Activated CD8-positive, alpha-beta T cell treated with anti-CD3 and anti-CD28 coated beads, Interleukin-2, amount 10 ng/mL, durations not matched to agents 7 days and 5 days (primary cell): Measurements from ENCODE around the gene EHD1. TPM values are rescaled to one million over a fixed set of nuclear protein-coding genes. Genes with fewer than 3 reads are reported as not detected.

Experiments used
- ATAC-seq: fragments of 150-1000 bp; cut with Tn5 transposase; one replicate; pipeline ENCODE4 v1.10.0; 2021; ENCODE audit warnings: moderate library complexity
- CTCF ChIA-PET: fragments of 350-600 bp; sonication (Branson Sonifier 250); formaldehyde crosslinking; loops from one replicate; lab custom pipeline; 2021; ENCODE audit warnings: antibody characterized with exemption; lab: Charles Lee
- POLR2A ChIA-PET: fragments of 350-600 bp; sonication (Branson Sonifier 250); formaldehyde crosslinking; loops from one replicate; lab custom pipeline; 2021; ENCODE audit warnings: antibody characterized with exemption; lab: Charles Lee
- DNase-seq: peaks from one replicate; pipeline ENCODE4 v3.0.0-alpha.2; 2020
- H3K27ac Mint-ChIP-seq: one replicate; pipeline ENCODE4 v1.8.0; 2021; ENCODE audit warnings: mild to moderate bottlenecking, mixed read lengths
- H3K27me3 Mint-ChIP-seq: one replicate; pipeline ENCODE4 v1.8.0; 2021; ENCODE audit warnings: low read depth, mixed read lengths
- H3K36me3 Mint-ChIP-seq: one replicate; pipeline ENCODE4 v1.8.0; 2021; ENCODE audit warnings: low read depth, mixed read lengths
- H3K4me1 Mint-ChIP-seq: one replicate; pipeline ENCODE4 v1.8.0; 2021; ENCODE audit warnings: low read depth, mixed read lengths
- H3K4me3 Mint-ChIP-seq: one replicate; pipeline ENCODE4 v1.8.0; 2021; ENCODE audit warnings: mild to moderate bottlenecking, mixed read lengths
- H3K9me3 Mint-ChIP-seq: one replicate; pipeline ENCODE4 v1.8.0; 2022; ENCODE audit warnings: mixed read lengths; ENCODE audit not compliant: insufficient read depth
- total RNA-seq, 2 experiments: library from RNA; stranded (reverse); gene quantifications; one replicate each; pipeline ENCODE4 v1.2.3, GENCODE V29; 2021

The EHD1 gene
- total RNA-seq = 100 to 1,000 TPM; 145 to 150 TPM

DNA sequence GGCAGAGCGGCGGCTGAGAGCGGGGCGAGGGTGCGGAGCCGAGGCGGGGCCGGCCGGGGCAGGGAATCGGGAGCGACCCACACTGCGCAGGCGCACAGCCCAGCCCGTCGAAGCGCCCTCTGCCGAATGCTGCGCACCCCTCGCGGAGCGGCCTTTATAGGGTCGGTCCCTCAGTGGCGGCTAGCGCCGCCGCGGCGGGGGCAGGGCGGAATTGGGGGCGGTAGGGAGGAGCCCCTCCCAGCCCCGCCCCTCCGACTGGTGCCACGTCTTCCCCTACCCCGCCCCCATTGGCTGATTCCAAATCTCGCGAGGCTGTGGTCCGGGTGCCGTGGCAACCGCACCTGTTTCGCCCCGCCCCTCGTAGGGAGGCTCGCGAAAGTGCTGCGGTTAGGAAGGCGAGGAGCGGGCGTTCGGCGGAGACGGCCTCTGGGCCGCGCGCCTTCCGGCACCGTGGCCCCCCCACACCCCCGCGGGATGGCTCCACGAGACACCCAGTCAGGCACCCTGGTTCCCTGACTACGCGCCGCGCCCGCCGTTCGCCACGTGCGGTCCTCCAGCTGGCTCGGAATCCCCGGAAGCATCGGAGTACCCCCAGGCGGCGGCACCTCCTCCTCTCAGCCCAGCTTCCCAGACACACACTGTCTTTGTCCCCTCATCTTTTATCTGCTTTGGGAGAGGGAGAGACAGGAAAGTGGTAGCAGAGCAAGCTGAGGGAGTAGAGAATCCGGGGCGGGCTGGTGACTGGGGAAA, at the start of gene EHD1:
TSS of gene EHD1 (minus strand) at position 128 of the 750 bp plus-strand sequence. CDS start 157 bp downstream, outside the sequence.
- CTCF ChIA-PET = interaction anchor here (0.7 to 15.0 kb wide), 8 partner anchors 10 to 239 kb away, joined by 3 to 306 read pairs (median 13); partner anchors contain the start of genes ARL2, CDC42BPG and ZNHIT2
- H3K36me3 Mint-ChIP-seq = peaks cover 41% of the 10 kb centered on the region
- no peaks in the 10 kb centered on the region for H3K9me3 Mint-ChIP-seq

DNA sequence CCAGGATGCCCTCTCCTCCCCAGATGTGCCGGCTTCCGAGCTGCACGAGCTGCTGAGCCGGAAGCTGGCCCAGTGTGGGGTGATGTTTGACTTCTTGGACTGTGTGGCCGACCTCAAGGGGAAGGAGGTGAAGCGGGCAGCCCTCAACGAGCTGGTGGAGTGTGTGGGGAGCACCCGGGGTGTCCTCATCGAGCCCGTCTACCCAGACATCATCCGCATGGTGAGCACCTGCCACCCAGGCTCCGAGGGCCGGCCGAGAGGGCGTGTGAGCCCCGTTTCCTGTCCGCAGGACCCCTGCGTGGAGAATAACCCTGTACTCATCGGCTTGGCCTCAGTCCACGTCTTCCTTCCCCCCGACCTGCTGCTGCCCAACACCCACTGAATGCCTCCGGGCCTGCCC, 48.3 kb upstream of the EHD1 start:
- ChIA-PET POLR2A (interaction anchor here (0.6 kb wide), 1 partner anchor 9 kb away, joined by 3 read pairs; no protein-coding TSS in a partner anchor), CTCF (interaction anchor here (1.5 to 1.6 kb wide), 2 partner anchors 9 to 16 kb away, joined by 3 to 5 read pairs; no protein-coding TSS in a partner anchor)
- peaks cover 13% of the 10 kb centered on the region for H3K36me3 Mint-ChIP-seq
- no peak for ATAC-seq
- H3K4me1 Mint-ChIP-seq = peaks cover 17% of the 10 kb centered on the region
- no peaks in the 10 kb centered on the region for H3K9me3 Mint-ChIP-seq
- H3K4me3 Mint-ChIP-seq = no peak overlapping the region
- H3K27ac Mint-ChIP-seq = no peak overlapping the region
- no peaks in the 10 kb centered on the region for H3K27me3 Mint-ChIP-seq
- no peak for DNase-seq

More for the DNA sequence above, at the start of gene EHD1:
- DNase-seq = peak; percentile 100
- Mint-ChIP-seq H3K27me3 (no peaks in the 10 kb centered on the region), H3K4me1 (peaks cover 62% of the 10 kb centered on the region), H3K4me3 (peak within 1 kb of the TSS; percentile 98), H3K27ac (peak within 1 kb of the TSS; percentile 92)
- POLR2A ChIA-PET = interaction anchor here (0.6 to 14.9 kb wide), 7 partner anchors 9 to 256 kb away, joined by 3 to 469 read pairs (median 4); partner anchors contain the start of genes CDC42BPG and ZNHIT2
- ATAC-seq = peak; percentile 81

DNA sequence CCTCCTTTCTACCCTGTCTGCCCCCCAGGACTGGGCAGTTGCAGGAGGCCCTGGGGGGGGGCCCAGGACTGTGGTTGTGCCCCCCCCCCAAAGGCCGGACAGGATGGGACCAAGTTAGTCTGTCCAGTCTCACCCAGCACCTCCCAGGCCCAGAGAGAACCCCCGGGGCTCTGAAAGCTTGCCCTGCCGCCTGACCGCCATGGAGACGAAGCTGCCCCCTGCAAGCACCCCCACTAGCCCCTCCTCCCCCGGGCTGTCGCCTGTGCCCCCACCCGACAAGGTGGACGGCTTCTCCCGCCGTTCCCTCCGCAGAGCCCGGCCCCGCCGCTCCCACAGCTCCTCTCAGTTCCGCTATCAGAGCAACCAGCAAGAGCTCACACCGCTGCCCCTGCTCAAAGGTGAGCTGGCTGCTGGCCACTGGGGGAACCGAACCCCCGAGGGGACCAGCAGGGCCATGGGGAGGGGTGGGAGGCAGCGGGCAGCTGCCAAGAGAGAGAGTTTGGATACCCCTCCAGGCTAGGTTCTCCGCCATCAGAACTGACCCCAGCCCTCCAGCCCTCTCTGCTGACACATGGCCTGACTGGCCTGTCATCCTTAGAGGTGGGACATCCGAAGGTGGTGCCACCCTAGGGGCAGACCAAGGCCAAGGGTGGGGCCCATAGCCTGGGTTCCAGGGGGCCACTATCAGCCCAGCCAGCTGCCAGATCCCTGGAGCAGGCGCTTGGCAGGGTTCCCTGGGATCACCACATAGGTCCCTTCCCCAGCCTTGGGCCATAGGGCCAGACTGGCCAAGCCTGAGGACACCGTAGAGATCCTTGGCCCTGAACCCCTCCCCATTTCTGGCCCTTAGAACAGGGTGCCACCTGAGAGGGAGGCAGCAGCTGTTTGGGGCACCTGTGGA, 47.4 kb upstream of the EHD1 start:
- ChIA-PET POLR2A (no interaction called here), CTCF (interaction anchor here (1.4 to 2.2 kb wide), 3 partner anchors 8 to 88 kb away, joined by 3 to 14 read pairs (median 5); partner anchors contain the start of gene ARL2)
- Mint-ChIP-seq H3K4me1 (peaks cover 17% of the 10 kb centered on the region), H3K27ac (peak overlapping the region; percentile 76), H3K4me3 (peak overlapping the region; percentile 93), H3K36me3 (peaks cover 9% of the 10 kb centered on the region), H3K27me3 (no peaks in the 10 kb centered on the region), H3K9me3 (no peaks in the 10 kb centered on the region)
- DNase-seq (no peak), ATAC-seq (no peak)

DNA sequence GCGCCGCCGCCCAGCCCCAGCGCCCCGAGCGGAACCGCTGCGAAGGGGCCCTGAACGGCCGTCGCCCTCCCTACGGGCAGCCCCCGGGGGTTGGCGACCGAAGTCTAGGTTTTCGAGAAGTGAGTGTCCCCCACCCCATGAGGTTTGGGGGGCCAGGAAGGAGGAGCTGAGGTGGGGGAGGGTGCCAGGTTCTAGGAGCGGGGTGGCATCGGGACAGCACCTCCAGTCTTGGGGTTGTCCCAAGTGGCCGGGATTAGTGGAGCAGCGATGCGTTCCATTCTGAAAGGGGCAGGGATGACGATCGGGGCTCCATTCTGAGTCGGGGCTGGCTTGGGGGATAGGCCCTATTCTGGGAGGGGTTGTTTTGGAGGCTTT, 46.5 kb upstream of the EHD1 start:
- H3K27ac Mint-ChIP-seq = peak overlapping the region; percentile 76
- ChIA-PET POLR2A (interaction anchor here (0.8 to 1.1 kb wide), 3 partner anchors 9 to 65 kb away, joined by 3 to 4 read pairs (median 4); no protein-coding TSS in a partner anchor), CTCF (interaction anchor here (1.4 to 2.2 kb wide), 2 partner anchors 8 to 89 kb away, joined by 3 to 14 read pairs; partner anchors contain the start of gene ARL2)
- ATAC-seq (no peak), DNase-seq (peak; percentile 29)
- H3K36me3 Mint-ChIP-seq = peaks cover 4% of the 10 kb centered on the region
- H3K4me3 Mint-ChIP-seq = peak overlapping the region; percentile 93
- H3K9me3 Mint-ChIP-seq = no peaks in the 10 kb centered on the region
- no peaks in the 10 kb centered on the region for H3K27me3 Mint-ChIP-seq
- H3K4me1 Mint-ChIP-seq = peaks cover 17% of the 10 kb centered on the region

DNA sequence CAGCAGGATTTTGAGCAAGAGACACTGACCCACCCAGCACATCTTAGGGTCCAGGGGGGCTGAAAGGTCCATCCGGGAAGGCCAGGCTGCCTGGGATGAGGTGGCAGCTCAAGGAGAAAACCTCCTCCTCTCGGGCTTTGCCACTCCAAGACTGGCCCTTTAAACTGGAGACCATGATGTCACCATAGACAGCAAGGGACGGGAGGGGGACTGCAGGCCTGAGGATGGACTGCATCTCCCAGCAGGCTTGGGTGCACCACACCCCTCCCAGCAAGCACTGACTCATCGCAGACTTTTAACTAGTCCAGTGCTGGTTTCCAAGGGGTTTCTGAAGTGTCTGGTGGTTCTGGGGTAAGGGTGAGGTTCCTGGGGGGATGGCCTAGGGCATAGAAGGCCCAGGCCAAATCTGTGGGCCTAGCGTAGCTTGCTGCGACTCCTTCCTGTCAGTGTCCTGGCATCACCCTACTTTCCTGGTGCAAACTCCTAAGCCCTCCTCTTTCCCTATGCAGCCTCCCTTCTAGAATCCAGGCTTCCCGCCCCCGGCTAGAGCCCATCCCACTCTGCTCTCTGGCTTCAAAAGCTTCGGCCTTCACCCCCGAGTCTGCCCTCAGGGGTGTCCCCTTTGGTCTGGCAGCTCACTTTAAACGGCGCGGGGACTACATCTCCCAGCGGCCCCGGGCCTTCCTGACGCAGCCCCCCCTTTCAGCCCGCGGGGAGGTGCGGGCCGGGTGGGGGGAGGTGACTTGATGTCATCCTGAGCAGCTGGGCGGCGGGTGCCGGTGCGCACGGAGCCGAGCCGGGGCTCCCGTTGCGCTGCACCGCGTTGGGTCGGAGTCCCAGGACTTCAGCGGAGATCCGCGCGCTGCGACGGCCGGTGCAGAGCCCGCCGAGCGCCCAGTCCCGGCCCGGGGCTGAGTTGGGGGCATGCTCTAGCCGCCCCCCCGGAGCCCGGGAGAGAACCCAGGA, 45.8 kb upstream of the EHD1 start, which contains the start of gene PPP2R5B:
TSS of gene PPP2R5B (plus strand) at position 746 of the 966 bp plus-strand sequence. CDS start 1,046 bp downstream, outside the sequence.
- DNase-seq = peak; percentile 94
- H3K27ac Mint-ChIP-seq = peak within 1 kb of the TSS; percentile 98
- ChIA-PET CTCF (interaction anchor here (0.7 to 2.2 kb wide), 4 partner anchors 8 to 89 kb away, joined by 3 to 14 read pairs (median 4); partner anchors contain the start of genes ARL2, BATF2 and CDC42BPG), POLR2A (interaction anchor here (0.7 to 1.3 kb wide), 7 partner anchors 8 to 338 kb away, joined by 3 to 4 read pairs (median 4); partner anchors contain the start of genes ARL2 and POLA2)
- no peaks in the 10 kb centered on the region for H3K9me3 Mint-ChIP-seq
- peak within 1 kb of the TSS; percentile 93 for H3K4me3 Mint-ChIP-seq
- peaks cover 2% of the 10 kb centered on the region for H3K36me3 Mint-ChIP-seq
- ATAC-seq = peak; percentile 92
- H3K27me3 Mint-ChIP-seq = no peaks in the 10 kb centered on the region
- H3K4me1 Mint-ChIP-seq = peaks cover 17% of the 10 kb centered on the region

DNA sequence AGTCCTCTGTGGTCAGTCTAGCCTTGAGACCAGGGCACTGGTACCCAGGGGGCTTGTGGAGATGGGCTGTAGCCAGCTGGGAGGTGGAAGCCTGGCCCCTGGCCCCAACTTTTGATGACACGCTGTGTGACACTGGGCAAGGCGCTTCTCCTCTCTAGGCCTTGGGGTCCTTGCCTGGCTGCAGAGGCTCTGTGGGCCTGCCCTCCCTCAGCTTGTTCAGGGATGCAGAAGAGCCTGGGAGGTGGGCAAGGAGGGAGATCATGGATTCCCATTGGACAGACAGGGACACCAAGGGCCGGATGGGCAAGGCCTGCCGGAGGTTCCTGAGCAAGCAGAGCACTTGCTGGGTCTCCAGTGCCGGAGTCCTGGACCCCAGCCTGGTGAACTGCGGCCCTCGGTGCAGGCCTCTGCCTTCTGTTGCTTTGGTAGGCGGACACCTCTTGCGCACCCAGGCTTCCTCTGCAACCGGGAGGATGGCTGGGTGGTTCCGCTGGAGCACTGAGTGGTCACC, 44.8 kb upstream of the EHD1 start:
- Mint-ChIP-seq H3K27me3 (no peaks in the 10 kb centered on the region), H3K4me3 (no peak overlapping the region), H3K36me3 (peaks cover 2% of the 10 kb centered on the region), H3K4me1 (peaks cover 19% of the 10 kb centered on the region), H3K9me3 (no peaks in the 10 kb centered on the region), H3K27ac (no peak overlapping the region)
- no peak for DNase-seq
- CTCF ChIA-PET = interaction anchor here (1.5 to 2.2 kb wide), 2 partner anchors 73 to 90 kb away, joined by 5 to 14 read pairs; partner anchors contain the start of genes ARL2 and BATF2
- no peak for ATAC-seq
- POLR2A ChIA-PET = interaction anchor here (1.3 kb wide), 1 partner anchor 339 kb away, joined by 4 read pairs; the partner anchor contains the start of gene POLA2

DNA sequence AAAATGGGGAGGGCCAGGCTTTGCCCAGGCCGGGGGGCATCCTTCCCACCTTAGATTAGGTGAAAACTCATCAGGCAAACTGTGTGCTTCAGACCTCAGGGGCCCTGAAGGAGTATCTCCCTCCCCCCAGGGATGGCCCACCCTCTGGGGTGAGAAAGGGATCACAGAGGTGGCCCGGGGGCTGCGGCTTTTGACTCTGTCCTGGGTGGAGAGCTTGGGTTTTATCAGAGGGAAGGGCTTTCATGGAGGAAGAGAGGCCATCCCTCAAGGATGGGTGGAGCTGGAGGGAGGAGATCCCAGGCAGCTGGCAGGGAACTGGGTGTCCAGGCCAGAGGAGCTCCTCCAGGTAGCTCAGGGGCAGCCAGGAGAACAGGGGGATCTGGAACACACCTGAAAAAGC, 43.0 kb upstream of the EHD1 start:
- Mint-ChIP-seq H3K27ac (no peak overlapping the region), H3K4me1 (peaks cover 31% of the 10 kb centered on the region), H3K4me3 (no peak overlapping the region), H3K36me3 (no peaks in the 10 kb centered on the region), H3K9me3 (no peaks in the 10 kb centered on the region), H3K27me3 (no peaks in the 10 kb centered on the region)
- ChIA-PET CTCF (interaction anchor here (1.1 to 1.5 kb wide), 2 partner anchors 33 to 74 kb away, joined by 3 to 5 read pairs; no protein-coding TSS in a partner anchor), POLR2A (interaction anchor here (0.8 kb wide), 1 partner anchor 95 kb away, joined by 3 read pairs; no protein-coding TSS in a partner anchor)
- ATAC-seq (no peak), DNase-seq (no peak)

DNA sequence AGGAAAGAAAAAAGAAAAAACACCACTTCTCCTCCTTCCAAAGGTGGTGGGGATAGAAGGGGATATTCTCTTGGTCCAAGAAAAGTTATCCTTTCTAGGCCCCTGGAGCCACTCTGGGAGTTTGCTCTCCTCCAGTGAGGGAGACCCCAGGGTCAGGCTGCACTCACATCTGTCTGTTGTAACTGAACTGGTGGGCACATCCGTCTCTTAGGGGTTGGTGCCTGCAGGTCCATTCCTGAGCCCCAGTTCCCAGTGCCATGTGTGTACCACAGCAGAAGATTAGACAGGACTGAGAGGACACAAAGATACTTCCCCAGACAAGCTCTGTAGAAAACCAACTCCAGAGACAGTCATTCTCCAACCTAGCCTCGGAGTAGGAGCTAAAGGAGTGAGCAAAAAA, 41.7 kb upstream of the EHD1 start:
- Mint-ChIP-seq H3K27ac (no peak overlapping the region), H3K4me3 (no peak overlapping the region), H3K9me3 (no peaks in the 10 kb centered on the region), H3K27me3 (no peaks in the 10 kb centered on the region), H3K36me3 (no peaks in the 10 kb centered on the region), H3K4me1 (peaks cover 37% of the 10 kb centered on the region)
- POLR2A ChIA-PET = no interaction called here
- DNase-seq (no peak), ATAC-seq (no peak)
- CTCF ChIA-PET = no interaction called here

DNA sequence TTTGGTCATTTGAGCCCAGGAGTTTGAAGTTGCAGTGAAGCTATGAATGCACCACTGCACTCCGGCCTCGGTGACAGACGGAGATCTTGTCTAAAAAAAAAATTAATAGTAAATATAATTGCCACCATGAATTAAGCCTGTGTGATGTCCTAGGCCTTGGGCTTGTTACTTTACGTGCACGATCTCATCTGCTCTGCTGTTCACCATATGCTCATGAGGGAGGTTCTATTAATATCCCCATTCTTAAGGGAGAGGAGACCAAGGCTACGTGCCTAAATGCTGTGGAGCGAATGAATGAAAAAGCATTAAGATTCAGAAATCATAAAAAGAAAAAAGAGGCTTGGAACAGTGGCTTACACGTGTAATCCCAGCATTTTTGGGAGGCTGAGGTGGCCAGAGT, 41.2 kb upstream of the EHD1 start:
- ChIA-PET POLR2A (no interaction called here), CTCF (interaction anchor here (2.2 kb wide), 1 partner anchor 71 kb away, joined by 9 read pairs; no protein-coding TSS in a partner anchor)
- H3K27ac Mint-ChIP-seq = no peak overlapping the region
- no peaks in the 10 kb centered on the region for H3K27me3 Mint-ChIP-seq
- no peak overlapping the region for H3K4me3 Mint-ChIP-seq
- DNase-seq = no peak
- no peaks in the 10 kb centered on the region for H3K36me3 Mint-ChIP-seq
- ATAC-seq = no peak
- H3K4me1 Mint-ChIP-seq = peaks cover 35% of the 10 kb centered on the region
- no peaks in the 10 kb centered on the region for H3K9me3 Mint-ChIP-seq

DNA sequence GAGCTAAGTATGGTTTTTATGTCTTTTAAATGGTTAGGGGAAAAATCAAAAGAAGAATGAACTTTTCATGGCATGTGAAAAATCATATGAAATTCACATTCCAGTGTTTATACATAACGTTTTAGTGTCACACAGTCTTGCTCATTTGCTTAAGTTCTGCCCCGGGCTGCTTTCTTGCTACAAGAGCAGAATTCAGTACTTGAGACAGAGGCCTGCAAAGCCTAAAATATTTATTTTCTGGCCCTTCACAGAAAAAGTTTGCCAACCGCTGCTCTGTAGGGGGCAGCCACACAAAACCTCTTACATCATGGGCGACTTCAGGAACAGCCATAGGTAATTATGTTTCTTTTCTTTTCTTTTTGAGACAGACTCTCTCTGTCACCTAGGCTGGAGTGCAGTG, 39.6 kb upstream of the EHD1 start:
- Mint-ChIP-seq H3K9me3 (no peaks in the 10 kb centered on the region), H3K4me3 (peak overlapping the region; percentile 89), H3K4me1 (peaks cover 28% of the 10 kb centered on the region), H3K27ac (peak overlapping the region; percentile 97), H3K27me3 (no peaks in the 10 kb centered on the region), H3K36me3 (peaks cover 4% of the 10 kb centered on the region)
- no peak for ATAC-seq
- ChIA-PET CTCF (interaction anchor here (0.7 to 2.2 kb wide), 9 partner anchors 9 to 192 kb away, joined by 3 to 9 read pairs (median 4); partner anchors contain the start of genes BATF2 and CDC42BPG), POLR2A (interaction anchor here (0.6 to 1.0 kb wide), 2 partner anchors 9 to 204 kb away, joined by 3 read pairs; partner anchors contain the start of genes FAU and MRPL49)
- DNase-seq = peak; percentile 40
